ENCODE data around the gene CEP97. TPM values are rescaled to one million over a fixed set of nuclear protein-coding genes. Genes with fewer than 3 reads are reported as not detected.

The CEP97 gene
- polyA plus RNA-seq, 1 donor (not counting 4 experiments of a cell fraction or from before 2014, with no cell fraction given), result 3.6 TPM

DNA sequence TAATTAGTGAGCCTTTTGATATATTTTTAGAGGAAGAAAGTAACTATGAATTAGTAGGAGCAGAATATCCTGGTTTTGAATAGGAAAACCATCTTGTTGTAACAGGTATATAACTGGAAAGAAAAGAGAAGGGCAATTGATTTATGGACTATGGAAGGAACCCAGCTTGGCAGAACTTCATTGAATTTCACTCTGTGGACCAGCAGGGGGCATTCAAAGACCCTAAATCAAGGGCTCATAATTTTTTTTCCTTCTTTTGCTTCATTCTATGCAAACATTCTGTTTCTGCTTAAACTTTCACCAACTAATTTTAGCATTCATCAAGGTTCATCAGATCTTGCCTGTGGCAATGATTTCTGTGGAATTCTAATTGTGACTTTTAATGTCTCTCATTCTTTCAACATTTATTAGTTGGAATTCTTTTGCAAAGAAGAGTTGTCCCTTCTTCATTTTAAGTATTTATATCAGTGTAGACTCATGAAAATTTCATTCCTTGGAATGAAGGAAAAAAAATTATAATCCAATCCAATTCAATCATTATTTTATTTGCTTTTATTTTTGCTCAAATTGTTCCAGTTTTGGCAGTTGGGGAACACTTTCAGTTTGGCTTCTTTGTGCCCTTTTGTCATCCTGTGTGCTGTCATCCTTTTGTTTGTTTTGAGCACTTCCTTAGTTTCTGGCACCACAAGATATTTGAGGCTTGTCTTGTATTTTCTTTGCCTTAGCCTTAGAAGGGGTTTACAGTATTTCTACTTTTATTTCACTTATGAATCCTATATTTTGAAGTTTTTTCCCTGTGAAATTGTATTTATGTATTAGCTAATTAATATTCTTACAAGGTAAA lies 85.0 kb downstream of the CEP97 start:
- H3K9ac ChIP-seq (ENCODE audit: control insufficient read depth, extremely low read depth, insufficient read depth, low read length), result no peak overlapping the region

DNA sequence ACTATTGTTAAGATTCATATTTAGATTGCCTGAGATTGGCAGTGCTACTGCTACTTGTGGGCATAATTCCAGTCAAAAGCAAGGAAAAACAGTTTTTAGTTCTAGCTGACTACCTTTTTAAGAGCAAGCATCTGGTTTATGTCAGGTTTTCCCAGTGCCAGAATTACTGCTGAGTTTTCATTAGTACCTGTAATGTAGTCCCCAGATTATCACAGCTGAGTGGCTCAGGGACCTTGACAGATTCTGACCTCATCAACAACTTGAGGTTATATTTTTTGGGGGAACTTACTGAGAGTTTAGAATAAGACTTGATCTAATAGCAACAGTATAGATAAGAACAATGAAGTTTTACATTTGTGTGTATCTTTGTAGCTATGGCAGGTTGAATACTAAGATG lies 85.6 kb downstream of the CEP97 start:
- no peak overlapping the region for H2AFZ ChIP-seq (ENCODE audit: control insufficient read depth, low read length)
- TF ChIP-seq, protein P1, sequence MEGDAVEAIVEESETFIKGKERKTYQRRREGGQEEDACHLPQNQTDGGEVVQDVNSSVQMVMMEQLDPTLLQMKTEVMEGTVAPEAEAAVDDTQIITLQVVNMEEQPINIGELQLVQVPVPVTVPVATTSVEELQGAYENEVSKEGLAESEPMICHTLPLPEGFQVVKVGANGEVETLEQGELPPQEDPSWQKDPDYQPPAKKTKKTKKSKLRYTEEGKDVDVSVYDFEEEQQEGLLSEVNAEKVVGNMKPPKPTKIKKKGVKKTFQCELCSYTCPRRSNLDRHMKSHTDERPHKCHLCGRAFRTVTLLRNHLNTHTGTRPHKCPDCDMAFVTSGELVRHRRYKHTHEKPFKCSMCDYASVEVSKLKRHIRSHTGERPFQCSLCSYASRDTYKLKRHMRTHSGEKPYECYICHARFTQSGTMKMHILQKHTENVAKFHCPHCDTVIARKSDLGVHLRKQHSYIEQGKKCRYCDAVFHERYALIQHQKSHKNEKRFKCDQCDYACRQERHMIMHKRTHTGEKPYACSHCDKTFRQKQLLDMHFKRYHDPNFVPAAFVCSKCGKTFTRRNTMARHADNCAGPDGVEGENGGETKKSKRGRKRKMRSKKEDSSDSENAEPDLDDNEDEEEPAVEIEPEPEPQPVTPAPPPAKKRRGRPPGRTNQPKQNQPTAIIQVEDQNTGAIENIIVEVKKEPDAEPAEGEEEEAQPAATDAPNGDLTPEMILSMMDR (optimal IDR thresholded peaks at IDR 0.05 in 1 of 3, IDR thresholded peaks at IDR 0.05 in 1 of 3, conservative IDR thresholded peaks at IDR 0.05 in 1 of 3; ENCODE audit: extremely low read depth in 1 of 3, insufficient read depth in 2 of 3, low read length in 3 of 3), result no peak
- no peak for TF ChIP-seq EZH2 (IDR thresholded peaks at IDR 0.05; ENCODE audit: low read length)
- no peaks in the 10 kb centered on the region for H4K20me1 ChIP-seq (ENCODE audit: control insufficient read depth, extremely low read depth, insufficient read depth, low read length)
- H3K4me3 ChIP-seq (ENCODE audit: control insufficient read depth in 2 of 3, extremely low read depth in 1 of 3, insufficient read depth in 2 of 3, low read depth in 1 of 3, low read length in 3 of 3), result no peak overlapping the region
- H3K4me2 ChIP-seq (ENCODE audit: control insufficient read depth, extremely low read depth, insufficient read depth, low read depth, low read length), result no peak overlapping the region
- H3K79me2 ChIP-seq (ENCODE audit: control insufficient read depth, insufficient read depth, low read length), result no peaks in the 10 kb centered on the region
- no peaks in the 10 kb centered on the region for H3K4me1 ChIP-seq (ENCODE audit: control insufficient read depth, extremely low read depth, insufficient read depth, low read length)
- H3K9ac ChIP-seq (ENCODE audit: control insufficient read depth, extremely low read depth, insufficient read depth, low read length), result no peak overlapping the region
- H3K27ac ChIP-seq (ENCODE audit: control insufficient read depth, insufficient read depth, low read length), result no peak overlapping the region
- H3K9me1 ChIP-seq (ENCODE audit: control insufficient read depth, extremely low read depth, insufficient read depth, low read length), result no peaks in the 10 kb centered on the region
- FAIRE-seq (no peak), DNase-seq (ENCODE audit: low read depth, low spot score) (no peak)
- H3K9me3 ChIP-seq (ENCODE audit: control insufficient read depth, low read depth, low read length), result no peaks in the 10 kb centered on the region
- dilution Hi-C loops (cut with MboI; ENCODE audit: extremely low pct_ligation_motif_present, low sequenced_read_pairs), result no loop called here
- no peaks in the 10 kb centered on the region for H3K36me3 ChIP-seq (ENCODE audit: control insufficient read depth in 2 of 2, extremely low read depth in 1 of 2, insufficient read depth in 2 of 2, low read length in 2 of 2)
- H3K27me3 ChIP-seq (ENCODE audit: control insufficient read depth, extremely low read depth, insufficient read depth, low read length), result no peaks in the 10 kb centered on the region

More for the DNA sequence above, 85.0 kb downstream of the CEP97 start:
- no peak overlapping the region for H3K4me3 ChIP-seq (ENCODE audit: control insufficient read depth in 2 of 3, extremely low read depth in 1 of 3, insufficient read depth in 2 of 3, low read depth in 1 of 3, low read length in 3 of 3)
- DNase-seq (ENCODE audit: low read depth, low spot score) (no peak), FAIRE-seq (peak; percentile 66)
- dilution Hi-C loops (cut with MboI; ENCODE audit: extremely low pct_ligation_motif_present, low sequenced_read_pairs), result loop anchor here (10.0 kb wide), 1 partner anchor 415 kb away; no protein-coding TSS in a partner anchor
- no peaks in the 10 kb centered on the region for H3K79me2 ChIP-seq (ENCODE audit: control insufficient read depth, insufficient read depth, low read length)
- no peaks in the 10 kb centered on the region for H3K27me3 ChIP-seq (ENCODE audit: control insufficient read depth, extremely low read depth, insufficient read depth, low read length)
- no peak for TF ChIP-seq EZH2 (IDR thresholded peaks at IDR 0.05; ENCODE audit: low read length)
- TF ChIP-seq, protein P1 (optimal IDR thresholded peaks at IDR 0.05 in 1 of 3, IDR thresholded peaks at IDR 0.05 in 1 of 3, conservative IDR thresholded peaks at IDR 0.05 in 1 of 3; ENCODE audit: extremely low read depth in 1 of 3, insufficient read depth in 2 of 3, low read length in 3 of 3), result peak; percentile 47 to 53 (median 52)
- no peaks in the 10 kb centered on the region for H3K9me1 ChIP-seq (ENCODE audit: control insufficient read depth, extremely low read depth, insufficient read depth, low read length)
- no peaks in the 10 kb centered on the region for H3K4me1 ChIP-seq (ENCODE audit: control insufficient read depth, extremely low read depth, insufficient read depth, low read length)
- H3K36me3 ChIP-seq (ENCODE audit: control insufficient read depth in 2 of 2, extremely low read depth in 1 of 2, insufficient read depth in 2 of 2, low read length in 2 of 2), result no peaks in the 10 kb centered on the region
- H2AFZ ChIP-seq (ENCODE audit: control insufficient read depth, low read length), result no peak overlapping the region
- no peak overlapping the region for H3K4me2 ChIP-seq (ENCODE audit: control insufficient read depth, extremely low read depth, insufficient read depth, low read depth, low read length)
- no peak overlapping the region for H3K27ac ChIP-seq (ENCODE audit: control insufficient read depth, insufficient read depth, low read length)
- no peaks in the 10 kb centered on the region for H3K9me3 ChIP-seq (ENCODE audit: control insufficient read depth, low read depth, low read length)
- no peaks in the 10 kb centered on the region for H4K20me1 ChIP-seq (ENCODE audit: control insufficient read depth, extremely low read depth, insufficient read depth, low read length)

Data from keratinocyte (primary cell).